ENCODE data around the gene AGBL2.

Gene AGBL2

DNA sequence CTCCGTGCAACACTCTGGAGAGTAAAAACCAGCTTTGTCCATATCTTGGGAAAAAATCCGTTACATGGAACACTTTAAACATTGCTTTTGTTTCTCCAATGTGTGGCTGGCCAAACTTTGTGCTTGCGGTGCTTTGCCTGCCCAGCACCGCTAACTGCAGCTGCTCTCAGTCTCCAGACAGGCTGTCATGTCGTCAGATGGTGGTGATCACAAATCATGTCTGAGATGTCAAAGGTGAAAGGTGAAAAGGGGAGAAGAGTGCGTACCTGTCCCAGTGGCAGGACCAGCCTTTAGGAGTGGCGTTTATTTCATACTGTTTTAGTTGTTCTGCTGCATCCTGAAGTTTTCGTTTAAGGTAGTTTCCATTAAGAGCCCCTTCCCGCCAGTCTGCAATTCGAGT lies 17.1 kb upstream of the AGBL2 start:
- POLR2A ChIA-PET = no interaction called here
- CTCF ChIA-PET = no interaction called here
- TF ChIP-seq BHLHE40 (IDR thresholded peaks at IDR 0.05; ENCODE audit: borderline replicate concordance) (no peak), FOXA1 (IDR thresholded peaks at IDR 0.05) (no peak), L3MBTL2 (conservative IDR thresholded peaks at IDR 0.05) (no peak), PKNOX1 (IDR thresholded peaks at IDR 0.05) (no peak), ELF4 (IDR thresholded peaks at IDR 0.05) (no peak), NFRKB (IDR thresholded peaks at IDR 0.05) (no peak), CTBP1 (IDR thresholded peaks at IDR 0.05; ENCODE audit: borderline replicate concordance) (no peak), SP1 (IDR thresholded peaks at IDR 0.05) (no peak), SUZ12 (IDR thresholded peaks at IDR 0.05) (no peak), TARDBP (IDR thresholded peaks at IDR 0.05) (no peak), ZNF384 (IDR thresholded peaks at IDR 0.05) (no peak), LEF1 (IDR thresholded peaks at IDR 0.05; ENCODE audit: borderline replicate concordance) (no peak), FOXM1 (IDR thresholded peaks at IDR 0.05; ENCODE audit: borderline replicate concordance) (no peak), FOXK2 (IDR thresholded peaks at IDR 0.05) (no peak)
- DNase-seq (ENCODE audit: extremely low spot score) = no peak

DNA sequence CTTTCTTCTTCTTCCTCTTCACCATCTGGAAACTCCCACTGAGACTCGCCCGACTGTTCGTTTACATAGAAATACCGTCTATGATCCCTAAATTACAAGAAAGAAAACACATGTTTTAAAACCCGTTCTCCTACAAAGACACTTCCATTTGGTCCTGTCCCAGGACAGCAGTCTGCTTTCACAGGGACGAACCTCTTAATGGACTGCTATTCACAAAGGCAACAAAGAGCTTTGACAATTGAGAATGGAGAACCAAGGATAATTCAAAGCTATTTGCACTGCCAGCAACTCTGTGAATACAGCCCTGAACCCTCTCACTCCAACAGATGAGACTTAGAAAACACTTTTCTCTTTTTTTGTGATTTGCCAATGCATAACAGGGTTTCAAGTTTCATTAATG lies 16.3 kb upstream of the AGBL2 start:
- ChIA-PET POLR2A (no interaction called here), CTCF (no interaction called here)
- TF ChIP-seq ZNF384 (IDR thresholded peaks at IDR 0.05) = no peak
- no peak for TF ChIP-seq LEF1 (IDR thresholded peaks at IDR 0.05; ENCODE audit: borderline replicate concordance)
- TF ChIP-seq SUZ12 (IDR thresholded peaks at IDR 0.05) = no peak
- TF ChIP-seq FOXM1 (IDR thresholded peaks at IDR 0.05; ENCODE audit: borderline replicate concordance) = no peak
- no peak for TF ChIP-seq FOXK2 (IDR thresholded peaks at IDR 0.05)
- TF ChIP-seq BHLHE40 (IDR thresholded peaks at IDR 0.05; ENCODE audit: borderline replicate concordance) = no peak
- TF ChIP-seq NFRKB (IDR thresholded peaks at IDR 0.05) = no peak
- TF ChIP-seq L3MBTL2 (conservative IDR thresholded peaks at IDR 0.05) = no peak
- TF ChIP-seq HDGF (IDR thresholded peaks at IDR 0.05; ENCODE audit: borderline replicate concordance) = no peak
- no peak for TF ChIP-seq ELF4 (IDR thresholded peaks at IDR 0.05)
- no peak for TF ChIP-seq ARNT (IDR thresholded peaks at IDR 0.05)
- no peak for TF ChIP-seq PKNOX1 (IDR thresholded peaks at IDR 0.05)
- no peak for TF ChIP-seq TARDBP (IDR thresholded peaks at IDR 0.05)
- no peak for TF ChIP-seq FOXA1 (IDR thresholded peaks at IDR 0.05)
- TF ChIP-seq SP1 (IDR thresholded peaks at IDR 0.05) = no peak
- TF ChIP-seq CTBP1 (IDR thresholded peaks at IDR 0.05; ENCODE audit: borderline replicate concordance) = no peak
- DNase-seq (ENCODE audit: extremely low spot score) = no peak

DNA sequence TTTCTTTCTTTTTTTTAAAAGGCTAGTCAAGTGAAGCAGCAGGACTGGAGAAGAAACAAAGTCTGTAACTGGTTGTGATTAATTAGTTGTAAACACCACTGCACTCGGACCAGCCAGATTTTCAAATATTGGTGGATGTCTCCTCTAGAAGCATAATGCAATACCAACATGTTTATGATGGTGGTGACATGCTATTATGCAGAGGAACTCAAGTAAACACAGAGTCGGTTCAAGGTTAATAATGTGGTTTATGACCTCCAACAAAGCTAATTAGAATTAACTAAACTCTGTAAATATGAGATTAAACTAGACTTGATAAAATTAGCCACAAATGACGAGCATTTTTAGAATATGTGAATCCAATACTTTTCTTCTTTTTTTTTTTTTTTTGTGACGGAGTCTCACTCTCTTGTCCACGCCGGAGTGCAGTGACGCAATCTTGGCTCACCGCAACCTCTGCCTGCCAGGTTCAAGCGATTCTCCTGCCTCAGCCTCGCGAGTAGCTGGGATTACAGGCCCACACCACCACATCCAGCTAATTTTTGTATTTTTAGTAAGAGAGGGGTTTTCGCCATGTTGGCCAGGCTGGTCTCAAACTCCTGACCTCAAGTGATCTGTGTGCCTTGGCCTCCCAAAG lies 11.8 kb upstream of the AGBL2 start:
- TF ChIP-seq CTBP1 (IDR thresholded peaks at IDR 0.05; ENCODE audit: borderline replicate concordance) (no peak), ARNT (IDR thresholded peaks at IDR 0.05) (no peak), L3MBTL2 (conservative IDR thresholded peaks at IDR 0.05) (no peak), LEF1 (IDR thresholded peaks at IDR 0.05; ENCODE audit: borderline replicate concordance) (no peak), NFRKB (IDR thresholded peaks at IDR 0.05) (no peak), TARDBP (IDR thresholded peaks at IDR 0.05) (no peak), BHLHE40 (IDR thresholded peaks at IDR 0.05; ENCODE audit: borderline replicate concordance) (no peak), HDGF (IDR thresholded peaks at IDR 0.05; ENCODE audit: borderline replicate concordance) (no peak), FOXA1 (IDR thresholded peaks at IDR 0.05) (no peak), ZNF384 (IDR thresholded peaks at IDR 0.05) (no peak), FOXK2 (IDR thresholded peaks at IDR 0.05) (no peak), PKNOX1 (IDR thresholded peaks at IDR 0.05) (no peak), SP1 (IDR thresholded peaks at IDR 0.05) (no peak), FOXM1 (IDR thresholded peaks at IDR 0.05; ENCODE audit: borderline replicate concordance) (no peak), SUZ12 (IDR thresholded peaks at IDR 0.05) (no peak), ELF4 (IDR thresholded peaks at IDR 0.05) (no peak)
- no peak for DNase-seq (ENCODE audit: extremely low spot score)
- CTCF ChIA-PET = no interaction called here
- POLR2A ChIA-PET = no interaction called here

GRCh38 chr11:47726118-47726442 lies 10.9 kb upstream of the AGBL2 start:
- CTCF ChIA-PET = interaction anchor here (0.6 kb wide), 1 partner anchor 70 kb away, joined by 3 read pairs; no protein-coding TSS in a partner anchor
- POLR2A ChIA-PET = no interaction called here
- no peak for TF ChIP-seq TARDBP (IDR thresholded peaks at IDR 0.05)
- TF ChIP-seq HDGF (IDR thresholded peaks at IDR 0.05; ENCODE audit: borderline replicate concordance) = no peak
- no peak for TF ChIP-seq FOXA1 (IDR thresholded peaks at IDR 0.05)
- no peak for TF ChIP-seq ZNF384 (IDR thresholded peaks at IDR 0.05)
- no peak for TF ChIP-seq FOXM1 (IDR thresholded peaks at IDR 0.05; ENCODE audit: borderline replicate concordance)
- no peak for TF ChIP-seq NFRKB (IDR thresholded peaks at IDR 0.05)
- no peak for TF ChIP-seq ARNT (IDR thresholded peaks at IDR 0.05)
- TF ChIP-seq ELF4 (IDR thresholded peaks at IDR 0.05) = no peak
- no peak for TF ChIP-seq L3MBTL2 (conservative IDR thresholded peaks at IDR 0.05)
- no peak for DNase-seq (ENCODE audit: extremely low spot score)

DNA sequence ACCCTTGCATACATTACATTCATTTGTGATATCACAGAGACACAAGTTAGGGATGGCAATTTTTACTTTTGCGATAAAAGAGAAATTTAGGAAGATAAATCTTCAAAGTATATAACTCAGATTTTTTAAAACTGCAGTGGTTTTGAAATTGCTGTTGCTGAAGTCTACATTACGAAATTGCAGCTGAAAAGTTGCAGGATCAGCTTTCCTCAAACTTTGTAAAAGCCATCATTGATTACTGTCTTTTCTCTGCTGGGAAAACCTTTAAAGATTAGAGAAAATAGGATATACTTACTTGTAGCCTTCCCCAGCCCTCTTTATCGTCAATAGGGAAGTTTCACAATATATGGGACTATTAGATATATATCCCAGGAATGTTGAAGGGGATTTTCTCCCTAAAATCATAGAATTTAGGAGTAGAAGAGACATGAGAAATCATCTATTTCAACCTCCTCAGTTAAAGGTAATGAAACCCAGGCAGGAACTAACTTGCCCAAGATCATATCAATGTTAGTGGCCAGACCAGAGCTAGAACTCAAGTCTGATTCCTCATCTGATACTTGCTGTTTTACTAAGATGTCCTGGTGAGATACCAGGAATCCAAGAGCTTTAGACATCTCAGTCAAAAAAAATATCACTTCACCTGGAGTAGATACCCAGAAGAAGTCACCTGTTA lies 10.4 kb upstream of the AGBL2 start:
- ChIA-PET POLR2A (no interaction called here), CTCF (interaction anchor here (0.6 kb wide), 1 partner anchor 70 kb away, joined by 3 read pairs; no protein-coding TSS in a partner anchor)
- TF ChIP-seq PKNOX1 (IDR thresholded peaks at IDR 0.05) (no peak), HDGF (IDR thresholded peaks at IDR 0.05; ENCODE audit: borderline replicate concordance) (no peak), FOXK2 (IDR thresholded peaks at IDR 0.05) (no peak), ZNF384 (IDR thresholded peaks at IDR 0.05) (no peak), LEF1 (IDR thresholded peaks at IDR 0.05; ENCODE audit: borderline replicate concordance) (no peak), BHLHE40 (IDR thresholded peaks at IDR 0.05; ENCODE audit: borderline replicate concordance) (no peak), ELF4 (IDR thresholded peaks at IDR 0.05) (no peak), SUZ12 (IDR thresholded peaks at IDR 0.05) (no peak), TARDBP (IDR thresholded peaks at IDR 0.05) (no peak), FOXA1 (IDR thresholded peaks at IDR 0.05) (no peak), L3MBTL2 (conservative IDR thresholded peaks at IDR 0.05) (no peak), ARNT (IDR thresholded peaks at IDR 0.05) (no peak), CTBP1 (IDR thresholded peaks at IDR 0.05; ENCODE audit: borderline replicate concordance) (no peak), SP1 (IDR thresholded peaks at IDR 0.05) (no peak), NFRKB (IDR thresholded peaks at IDR 0.05) (no peak), FOXM1 (IDR thresholded peaks at IDR 0.05; ENCODE audit: borderline replicate concordance) (no peak)
- DNase-seq (ENCODE audit: extremely low spot score) = no peak

Data from HEK293T (cell line).